CD4-positive, alpha-beta memory T cell (primary cell): Measurements from ENCODE around the gene C18orf54. TPM values are rescaled to one million over a fixed set of nuclear protein-coding genes. Genes with fewer than 3 reads are reported as not detected.

ENCODE experiments used
- CTCF ChIA-PET: fragments of 350-600 bp; sonication (Branson Sonifier 250); formaldehyde crosslinking; loops from one replicate; lab custom pipeline; 2021; ENCODE audit warnings: inconsistent platforms; ENCODE audit not compliant: partially characterized antibody; lab: Charles Lee
- POLR2A ChIA-PET: fragments of 350-600 bp; sonication (Branson Sonifier 250); formaldehyde crosslinking; loops from one replicate; lab custom pipeline; 2021; ENCODE audit not compliant: partially characterized antibody; lab: Charles Lee
- DNase-seq, 5 donors: peaks; one replicate each; pipeline versions ENCODE4 v3.0.0 to v3.0.0-alpha.2; 2020 to 2022; ENCODE audit warnings: mixed read lengths in 1 of 5
- H3K27ac ChIP-seq: one replicate; pipeline ENCODE4 v1.7.0; 2013; ENCODE audit warnings: low read depth, low read length
- H3K27me3 ChIP-seq: 2 replicates; pipeline ENCODE4 v1.7.0; 2013; ENCODE audit warnings: mild to moderate bottlenecking, low read length, moderate library complexity; ENCODE audit not compliant: insufficient read depth
- H3K36me3 ChIP-seq: 2 replicates; pipeline ENCODE4 v1.7.0; 2013; ENCODE audit warnings: mild to moderate bottlenecking, low read length, moderate library complexity; ENCODE audit not compliant: insufficient read depth
- H3K4me1 ChIP-seq: 2 replicates; pipeline ENCODE4 v1.7.0; 2013; ENCODE audit warnings: mild to moderate bottlenecking, low read length, moderate library complexity; ENCODE audit not compliant: insufficient read depth
- H3K4me3 ChIP-seq, 2 donors: one replicate each; pipeline ENCODE4 v1.7.0; 2013; ENCODE audit warnings: low read length in 2 of 2, mild to moderate bottlenecking in 1 of 2
- H3K9me3 ChIP-seq, 2 donors: one replicate each; pipeline ENCODE4 v1.7.0; 2013; ENCODE audit warnings: low read length in 2 of 2, control low read depth in 1 of 2; ENCODE audit not compliant: control insufficient read depth in 1 of 2
- H3K27ac Mint-ChIP-seq, 7 donors: one replicate each; pipeline ENCODE4 v1.8.0; 2020 to 2021; ENCODE audit warnings: mixed read lengths in 7 of 7, mild to moderate bottlenecking in 6 of 7, inconsistent platforms in 3 of 7, moderate library complexity in 3 of 7
- H3K27me3 Mint-ChIP-seq, 2 donors: one replicate each; pipeline ENCODE4 v1.8.0; 2020 to 2021; ENCODE audit warnings: mixed read lengths in 2 of 2
- H3K36me3 Mint-ChIP-seq, 2 donors: one replicate each; pipeline ENCODE4 v1.8.0; 2020 to 2021; ENCODE audit warnings: mixed read lengths in 2 of 2, inconsistent platforms in 1 of 2, mild to moderate bottlenecking in 1 of 2
- H3K4me1 Mint-ChIP-seq, 4 donors: one replicate each; pipeline ENCODE4 v1.8.0; 2020 to 2021; ENCODE audit warnings: mixed read lengths in 4 of 4, mild to moderate bottlenecking in 1 of 4
- H3K4me3 Mint-ChIP-seq, 8 donors: one replicate each; pipeline ENCODE4 v1.8.0; 2020 to 2021; ENCODE audit warnings: mixed read lengths in 8 of 8, mild to moderate bottlenecking in 7 of 8, moderate library complexity in 6 of 8, inconsistent platforms in 3 of 8
- H3K9me3 Mint-ChIP-seq, 8 donors: one replicate each; pipeline ENCODE4 v1.8.0; 2020 to 2021; ENCODE audit warnings: mixed read lengths in 8 of 8, mild to moderate bottlenecking in 5 of 8, inconsistent platforms in 3 of 8, moderate library complexity in 1 of 8
- intact Hi-C: fragments of 100-400 bp; cut with micrococcal nuclease; formaldehyde crosslinking; loops from one replicate; pipeline ENCODE4 v1.15.1; 2023
- polyA plus RNA-seq, 2 donors: library from polyadenylated mRNA; unstranded; fragments of 300-500 nt; fragmentation: Illumina TruSeq; gene quantifications; one replicate each; pipeline ENCODE4 v1.2.3, GENCODE V29; 2021
- total RNA-seq, 2 experiments: library from RNA; stranded (reverse); gene quantifications; one replicate each; pipeline ENCODE4 v1.2.3, GENCODE V29; 2021

C18orf54 gene
- total and polyA plus RNA-seq, 4 experiments from 2014 or later, result 0.53 to 3.8 (median 2.4) TPM

DNA sequence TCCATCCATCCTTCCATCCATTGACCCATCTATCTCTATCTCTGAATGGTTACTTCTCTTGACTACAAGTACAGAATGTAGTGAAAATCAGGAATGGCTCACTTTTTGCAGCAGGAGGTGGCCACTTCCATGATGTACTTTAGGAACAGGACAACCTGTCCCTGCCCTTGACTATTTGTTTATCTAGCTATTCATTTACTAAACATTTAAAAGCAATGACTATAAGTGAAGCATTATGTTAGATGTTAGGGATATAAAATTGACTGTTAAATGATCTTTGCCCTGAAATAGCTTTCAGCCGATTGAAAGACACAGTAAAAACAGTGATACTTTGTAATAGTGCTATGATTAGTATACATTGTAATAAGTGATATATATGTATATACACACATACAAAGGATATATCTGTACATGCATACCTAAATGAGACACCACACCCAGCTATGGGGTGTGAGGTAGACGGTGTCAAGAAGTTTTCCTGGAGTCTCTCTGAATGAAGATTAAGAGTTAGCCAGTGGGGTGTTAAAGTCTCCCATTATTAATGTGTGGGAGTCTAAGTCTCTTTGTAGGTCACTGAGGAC, 68.5 kb downstream of the C18orf54 start:
- CTCF ChIA-PET, result no interaction called here

More for the DNA sequence above, 68.5 kb downstream of the C18orf54 start:
- Mint-ChIP-seq H3K4me1 (no peaks in the 10 kb centered on the region), H3K9me3 (no peaks in the 10 kb centered on the region), H3K27me3 (peaks cover 7% of the 10 kb centered on the region in 2 donors), H3K36me3 (no peaks in the 10 kb centered on the region), H3K27ac (no peak overlapping the region), H3K4me3 (no peak overlapping the region)
- POLR2A ChIA-PET, result no interaction called here
- H3K4me3 ChIP-seq, result no peak overlapping the region
- H3K27me3 ChIP-seq, result no peaks in the 10 kb centered on the region
- H3K27ac ChIP-seq, result no peak overlapping the region
- no peaks in the 10 kb centered on the region for H3K4me1 ChIP-seq
- no peaks in the 10 kb centered on the region for H3K36me3 ChIP-seq
- no peak for DNase-seq
- intact Hi-C loops, result no loop called here
- H3K9me3 ChIP-seq, result no peaks in the 10 kb centered on the region

Other genes starting within 250 kb of the C18orf54 start
- 100 to 1,000 TPM; 107 to 108 TPM for gene MBD2, start 133.2 kb upstream of the C18orf54 start, total RNA-seq
- gene MBD2, start 133.2 kb upstream of the C18orf54 start, polyA plus RNA-seq, result 10 to 100 TPM in 1 of 2 donors, 1 to 10 TPM in 1; 4.2 to 26.7 TPM
- gene POLI, start 88.4 kb upstream of the C18orf54 start, total RNA-seq, result 10 to 100 TPM; 53.2 to 58.4 TPM
- gene POLI, start 88.4 kb upstream of the C18orf54 start, polyA plus RNA-seq, result 1 to 10 TPM; 5.9 to 8.2 TPM
- not detected for gene STARD6, start within 50 bp of the C18orf54 start, total RNA-seq
- under 1 TPM in 1 of 2 donors, not detected in 1; 0.46 TPM for gene STARD6, start within 50 bp of the C18orf54 start, polyA plus RNA-seq
- not detected for gene DYNAP, start 233.3 kb downstream of the C18orf54 start, total RNA-seq
- not detected for gene DYNAP, start 233.3 kb downstream of the C18orf54 start, polyA plus RNA-seq